Ishikawa (cell line): ENCODE results near the gene ZNF212.

Experiments
- CEBPB ChIP-seq: IDR thresholded peaks from 2 replicates; pipeline ENCODE4 v1.6.1; 2012
- CREB1 ChIP-seq: IDR thresholded peaks from 2 replicates; pipeline ENCODE4 v1.6.1; 2012; ENCODE audit warnings: low read depth
- EGR1 ChIP-seq: IDR thresholded peaks from 2 replicates; pipeline ENCODE4 v1.6.1; 2012
- EP300 ChIP-seq: IDR thresholded peaks from 2 replicates; pipeline ENCODE4 v1.6.1; 2012; ENCODE audit warnings: borderline replicate concordance
- FOXM1 ChIP-seq: IDR thresholded peaks from 2 replicates; pipeline ENCODE4 v1.6.1; 2012; ENCODE audit warnings: low read depth, borderline replicate concordance
- MAX ChIP-seq: IDR thresholded peaks from 2 replicates; pipeline ENCODE4 v1.6.1; 2012
- NFIC ChIP-seq: IDR thresholded peaks from 2 replicates; pipeline ENCODE4 v1.6.1; 2012
- RAD21 ChIP-seq: IDR thresholded peaks from 2 replicates; pipeline ENCODE4 v1.6.1; 2012; ENCODE audit warnings: low read depth
- REST ChIP-seq: IDR thresholded peaks from 2 replicates; pipeline ENCODE4 v1.6.1; 2012; ENCODE audit warnings: low read depth, mild to moderate bottlenecking
- TAF1 ChIP-seq: IDR thresholded peaks from 2 replicates; pipeline ENCODE4 v1.6.1; 2012; ENCODE audit warnings: low read depth, mild to moderate bottlenecking
- TCF12 ChIP-seq: IDR thresholded peaks from 2 replicates; pipeline ENCODE4 v1.6.1; 2012; ENCODE audit warnings: low read depth
- TEAD4 ChIP-seq: IDR thresholded peaks from 2 replicates; pipeline ENCODE4 v1.6.1; 2012
- USF1 ChIP-seq: IDR thresholded peaks from 2 replicates; pipeline ENCODE4 v1.6.1; 2012
- YY1 ChIP-seq: IDR thresholded peaks from 2 replicates; pipeline ENCODE4 v1.6.1; 2012; ENCODE audit warnings: low read depth
- ZBTB7A ChIP-seq: IDR thresholded peaks from 2 replicates; pipeline ENCODE4 v1.6.1; 2012; ENCODE audit warnings: low read depth

ZNF212 gene

GRCh38 chr7:149296368-149296767 is 56.9 kb downstream of the ZNF212 start:
- TF ChIP-seq USF1 (no peak), YY1 (no peak), TCF12 (no peak), TEAD4 (no peak), FOXM1 (no peak), MAX (no peak), CEBPB (no peak), EGR1 (no peak)

- TF ChIP-seq REST = no peak
- TF ChIP-seq TCF12 = no peak
- TF ChIP-seq TEAD4 = no peak
- TF ChIP-seq NFIC = no peak
- TF ChIP-seq CEBPB = no peak
- TF ChIP-seq YY1 = no peak
- no peak for TF ChIP-seq CREB1
- no peak for TF ChIP-seq ZBTB7A
- no peak for TF ChIP-seq TAF1
- TF ChIP-seq EP300 = no peak
- no peak for TF ChIP-seq RAD21
- no peak for TF ChIP-seq EGR1
- TF ChIP-seq FOXM1 = no peak
- TF ChIP-seq USF1 = no peak
- no peak for TF ChIP-seq MAX
Measured at GRCh38 chr7:149297034-149297755, 57.7 kb downstream of the ZNF212 start.

- TF ChIP-seq RAD21 = no peak
Measured at GRCh38 chr7:149300620-149301285, 61.3 kb downstream of the ZNF212 start.

GRCh38 chr7:149302222-149302621 is 62.8 kb downstream of the ZNF212 start:
- TF ChIP-seq RAD21 (no peak), CEBPB (no peak), EGR1 (no peak)

- no peak for TF ChIP-seq MAX
- no peak for TF ChIP-seq FOXM1
- TF ChIP-seq EGR1 = no peak
- no peak for TF ChIP-seq TCF12
- TF ChIP-seq TEAD4 = no peak
- no peak for TF ChIP-seq NFIC
- no peak for TF ChIP-seq TAF1
- TF ChIP-seq USF1 = no peak
- no peak for TF ChIP-seq RAD21
- no peak for TF ChIP-seq YY1
- no peak for TF ChIP-seq ZBTB7A
- TF ChIP-seq CEBPB = no peak
Measured at GRCh38 chr7:149302865-149303264, 63.4 kb downstream of the ZNF212 start.

- TF ChIP-seq MAX = no peak
- no peak for TF ChIP-seq ZBTB7A
- TF ChIP-seq REST = no peak
- no peak for TF ChIP-seq CREB1
- no peak for TF ChIP-seq TCF12
- TF ChIP-seq RAD21 = no peak
- TF ChIP-seq EP300 = no peak
- TF ChIP-seq USF1 = no peak
- no peak for TF ChIP-seq EGR1
- no peak for TF ChIP-seq NFIC
- no peak for TF ChIP-seq TEAD4
- no peak for TF ChIP-seq CEBPB
- TF ChIP-seq TAF1 = no peak
- TF ChIP-seq FOXM1 = no peak
- no peak for TF ChIP-seq YY1
Measured at GRCh38 chr7:149304006-149304405, 64.6 kb downstream of the ZNF212 start.
